ENCODE measurements around the gene SLC37A2. TPM values are rescaled to one million over a fixed set of nuclear protein-coding genes. Genes with fewer than 3 reads are reported as not detected.

SLC37A2 gene
- total RNA-seq, 2 donors from 2014 or later = 2.0 to 4.2 TPM

DNA sequence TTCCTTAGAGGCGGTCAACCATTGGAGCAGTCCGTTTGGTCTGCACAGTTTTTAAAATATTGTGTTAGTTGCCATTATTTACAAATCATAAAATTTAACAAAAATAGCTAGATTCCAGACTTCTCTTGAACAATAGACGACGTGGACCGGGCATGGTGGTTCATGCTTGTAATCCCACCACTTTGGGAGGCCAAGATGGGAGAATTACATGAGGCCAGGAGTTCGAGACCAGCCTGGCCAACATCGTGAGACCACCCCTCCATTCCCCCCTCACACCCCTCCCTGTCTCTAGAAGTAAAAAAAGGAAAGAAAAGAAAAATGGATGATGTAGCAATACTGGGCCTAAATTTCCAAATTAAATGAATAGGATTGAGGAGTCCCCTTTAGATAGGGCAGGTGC lies 965 bp downstream of the SLC37A2 start:
- Histone ChIP-seq H3K4me3 (peak overlapping the region in 1 of 2 donors; percentile 63), H3K9me3 (no peaks in the 10 kb centered on the region), H3K27ac (no peak overlapping the region), H3K4me1 (peaks cover 0 to 17% of the 10 kb centered on the region in 2 donors), H3K36me3 (no peaks in the 10 kb centered on the region), H3K27me3 (no peaks in the 10 kb centered on the region)
- DNase-seq (ENCODE audit: low spot score) = no peak
- TF ChIP-seq, protein P1, sequence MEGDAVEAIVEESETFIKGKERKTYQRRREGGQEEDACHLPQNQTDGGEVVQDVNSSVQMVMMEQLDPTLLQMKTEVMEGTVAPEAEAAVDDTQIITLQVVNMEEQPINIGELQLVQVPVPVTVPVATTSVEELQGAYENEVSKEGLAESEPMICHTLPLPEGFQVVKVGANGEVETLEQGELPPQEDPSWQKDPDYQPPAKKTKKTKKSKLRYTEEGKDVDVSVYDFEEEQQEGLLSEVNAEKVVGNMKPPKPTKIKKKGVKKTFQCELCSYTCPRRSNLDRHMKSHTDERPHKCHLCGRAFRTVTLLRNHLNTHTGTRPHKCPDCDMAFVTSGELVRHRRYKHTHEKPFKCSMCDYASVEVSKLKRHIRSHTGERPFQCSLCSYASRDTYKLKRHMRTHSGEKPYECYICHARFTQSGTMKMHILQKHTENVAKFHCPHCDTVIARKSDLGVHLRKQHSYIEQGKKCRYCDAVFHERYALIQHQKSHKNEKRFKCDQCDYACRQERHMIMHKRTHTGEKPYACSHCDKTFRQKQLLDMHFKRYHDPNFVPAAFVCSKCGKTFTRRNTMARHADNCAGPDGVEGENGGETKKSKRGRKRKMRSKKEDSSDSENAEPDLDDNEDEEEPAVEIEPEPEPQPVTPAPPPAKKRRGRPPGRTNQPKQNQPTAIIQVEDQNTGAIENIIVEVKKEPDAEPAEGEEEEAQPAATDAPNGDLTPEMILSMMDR (IDR thresholded peaks at IDR 0.05) = no peak

DNA sequence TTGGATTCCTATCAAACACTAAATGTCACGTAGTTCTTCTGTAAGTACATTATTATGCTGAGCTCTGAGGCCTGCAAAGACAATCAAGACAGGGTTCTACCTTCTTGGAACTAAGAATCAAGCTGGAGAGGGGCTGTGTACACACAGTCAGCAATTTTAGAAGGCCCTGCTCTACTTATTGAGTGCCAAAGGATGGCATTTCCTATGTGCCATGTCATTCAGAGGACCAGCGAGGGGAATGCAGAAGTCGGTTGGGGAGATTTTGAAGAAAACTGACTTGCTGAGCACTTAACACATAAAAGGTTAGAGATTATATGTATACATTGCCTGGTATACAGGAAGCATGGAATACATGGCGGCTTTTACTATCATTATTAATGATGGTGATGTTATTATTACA lies 5.3 kb downstream of the SLC37A2 start:
- Histone ChIP-seq H3K4me3 (no peak overlapping the region), H3K4me1 (peaks cover 0 to 7% of the 10 kb centered on the region in 2 donors), H3K27ac (no peak overlapping the region), H3K27me3 (no peaks in the 10 kb centered on the region), H3K36me3 (no peaks in the 10 kb centered on the region), H3K9me3 (no peaks in the 10 kb centered on the region)
- TF ChIP-seq, protein P1 (IDR thresholded peaks at IDR 0.05) = no peak
- no peak for DNase-seq (ENCODE audit: low spot score)

DNA sequence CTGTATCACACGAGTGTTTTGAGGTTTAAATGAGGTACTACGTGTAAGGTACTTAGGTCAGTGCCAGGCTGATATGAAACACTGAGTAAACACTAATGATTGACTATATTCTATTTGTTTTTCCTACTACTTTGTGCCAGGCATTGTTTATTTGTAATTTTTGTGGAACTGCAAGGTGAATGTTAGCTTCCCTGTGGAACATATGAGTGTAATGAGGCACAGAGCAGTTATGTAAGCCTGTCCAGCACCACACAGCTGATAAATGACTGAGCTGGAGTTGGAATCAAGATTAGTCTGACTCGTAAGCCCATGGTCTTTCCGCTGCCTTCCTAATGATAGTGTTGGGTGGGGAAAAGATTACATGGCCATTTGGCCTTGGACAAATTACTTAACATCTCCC lies 5.9 kb downstream of the SLC37A2 start:
- Histone ChIP-seq H3K27ac (no peak overlapping the region), H3K9me3 (no peaks in the 10 kb centered on the region), H3K27me3 (no peaks in the 10 kb centered on the region), H3K4me3 (no peak overlapping the region), H3K36me3 (no peaks in the 10 kb centered on the region), H3K4me1 (peaks cover 0 to under 1% of the 10 kb centered on the region in 2 donors)
- no peak for DNase-seq (ENCODE audit: low spot score)
- TF ChIP-seq, protein P1 (IDR thresholded peaks at IDR 0.05) = no peak

DNA sequence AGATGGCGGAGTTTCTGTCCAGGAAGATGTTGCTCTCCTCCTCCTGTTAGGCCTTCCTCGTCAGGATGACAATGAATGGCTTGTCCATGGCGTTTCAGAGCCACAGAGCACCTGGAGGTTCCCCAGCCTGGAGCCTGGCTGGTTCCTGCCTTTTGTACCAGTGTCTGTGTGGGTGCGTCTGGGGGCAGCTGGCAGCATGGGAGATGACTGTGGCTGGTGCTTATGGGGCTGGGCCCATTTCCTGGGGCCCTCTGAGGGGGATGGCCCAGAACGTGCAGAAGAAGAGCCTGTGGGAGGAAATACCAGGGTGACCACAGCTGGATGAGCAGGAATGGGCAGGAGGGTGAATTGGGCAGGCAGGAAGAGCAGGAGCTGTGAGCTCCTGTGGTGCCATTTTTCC lies 6.7 kb downstream of the SLC37A2 start:
- Histone ChIP-seq H3K4me1 (no peaks in the 10 kb centered on the region), H3K4me3 (no peak overlapping the region), H3K27ac (peak overlapping the region in 1 of 2 donors; percentile 53), H3K36me3 (no peaks in the 10 kb centered on the region), H3K27me3 (no peaks in the 10 kb centered on the region), H3K9me3 (no peaks in the 10 kb centered on the region)
- no peak for DNase-seq (ENCODE audit: low spot score)
- TF ChIP-seq, protein P1 (IDR thresholded peaks at IDR 0.05) = no peak

DNA sequence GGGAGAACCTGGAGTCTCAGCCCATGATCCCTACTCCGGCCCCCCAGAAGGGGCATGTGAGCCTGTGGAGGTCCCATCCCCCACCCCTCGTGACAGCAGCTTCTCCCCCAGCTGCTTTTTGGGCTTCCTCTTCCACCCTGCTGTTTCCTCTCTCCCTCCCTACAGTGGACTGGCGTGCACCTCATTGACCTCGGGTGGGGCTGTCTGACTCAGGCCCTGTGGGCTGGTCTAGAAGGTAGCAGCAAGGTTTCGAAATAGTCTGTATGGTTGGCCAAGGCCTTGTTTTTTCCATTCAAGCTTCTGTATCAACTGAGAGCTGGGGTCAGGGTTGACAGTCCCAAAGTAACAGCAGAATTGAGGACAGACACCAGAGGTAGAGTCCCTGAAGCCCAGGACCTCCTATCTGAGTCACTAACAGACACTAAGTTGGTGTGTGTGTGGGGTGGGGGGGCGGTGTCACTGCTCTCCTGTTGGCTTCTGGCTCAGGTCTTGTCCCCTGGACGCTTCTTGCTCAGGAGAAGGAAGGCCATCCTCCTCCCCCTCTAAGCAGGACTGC lies 7.7 kb downstream of the SLC37A2 start:
- Histone ChIP-seq H3K27ac (peak overlapping the region; percentile 15 to 53), H3K36me3 (no peaks in the 10 kb centered on the region), H3K4me1 (no peaks in the 10 kb centered on the region), H3K9me3 (no peaks in the 10 kb centered on the region), H3K27me3 (no peaks in the 10 kb centered on the region), H3K4me3 (no peak overlapping the region)
- peak; percentile 76 for DNase-seq (ENCODE audit: low spot score)
- TF ChIP-seq, protein P1 (IDR thresholded peaks at IDR 0.05) = no peak

DNA sequence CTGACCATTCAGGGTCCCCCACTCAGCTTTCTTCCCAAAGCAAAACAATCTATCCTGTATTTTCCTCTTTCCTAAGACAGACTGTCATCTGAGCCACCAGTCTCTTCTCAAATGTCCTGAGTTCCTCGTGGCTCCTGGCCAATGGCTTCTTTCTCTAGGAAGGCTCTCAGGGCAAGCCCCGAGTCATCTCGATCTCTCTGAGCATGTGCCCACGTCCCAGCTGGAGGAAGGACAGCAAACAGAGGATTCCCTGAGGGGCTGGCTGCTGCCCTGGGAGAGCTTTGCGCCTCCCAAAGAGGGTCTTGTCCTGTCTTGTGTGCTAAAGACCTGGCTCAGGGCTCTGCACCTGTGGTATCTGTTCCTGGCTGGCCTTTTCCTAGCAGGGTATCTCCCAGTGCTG lies 8.3 kb downstream of the SLC37A2 start:
- H3K27me3 ChIP-seq = no peaks in the 10 kb centered on the region
- peak overlapping the region; percentile 3 to 15 for H3K27ac ChIP-seq
- no peaks in the 10 kb centered on the region for H3K4me1 ChIP-seq
- H3K9me3 ChIP-seq = no peaks in the 10 kb centered on the region
- TF ChIP-seq, protein P1 (IDR thresholded peaks at IDR 0.05) = no peak
- no peak overlapping the region for H3K4me3 ChIP-seq
- DNase-seq (ENCODE audit: low spot score) = peak; percentile 58
- H3K36me3 ChIP-seq = no peaks in the 10 kb centered on the region

Measured in right atrium auricular region (tissue), 2 donors.